CD4-positive, alpha-beta T cell treated with Interleukin-10 for 1 hour (primary cell): ENCODE measurements around the gene ZNF316.
A peak's percentile ranks its signal among the peaks of the same experiment; 100 is the strongest.

Experiments
- DNase-seq: peaks from one replicate; pipeline ENCODE4 v3.0.0-alpha.2; 2020

Gene ZNF316

GRCh38 chr7:6636741-6637543 is at the start of gene ZNF316:
Gene ZNF316 (plus strand): TSS chr7:6637318. CDS start chr7:6642410, 5,092 bp downstream.
- peak; percentile 68 for DNase-seq

DNA sequence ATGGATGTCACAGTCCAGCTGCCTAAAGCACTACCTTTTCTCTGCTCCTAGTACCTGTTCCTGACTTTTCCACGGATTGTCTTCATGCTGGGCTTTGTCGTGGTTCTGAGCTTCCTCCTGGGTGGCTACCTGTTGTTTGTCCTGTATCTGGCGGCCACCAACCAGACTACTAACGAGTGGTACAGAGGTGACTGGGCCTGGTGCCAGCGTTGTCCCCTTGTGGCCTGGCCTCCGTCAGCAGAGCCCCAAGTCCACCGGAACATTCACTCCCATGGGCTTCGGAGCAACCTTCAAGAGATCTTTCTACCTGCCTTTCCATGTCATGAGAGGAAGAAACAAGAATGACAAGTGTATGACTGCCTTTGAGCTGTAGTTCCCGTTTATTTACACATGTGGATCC is 48.6 kb upstream of the ZNF316 start:
- DNase-seq: no peak

DNA sequence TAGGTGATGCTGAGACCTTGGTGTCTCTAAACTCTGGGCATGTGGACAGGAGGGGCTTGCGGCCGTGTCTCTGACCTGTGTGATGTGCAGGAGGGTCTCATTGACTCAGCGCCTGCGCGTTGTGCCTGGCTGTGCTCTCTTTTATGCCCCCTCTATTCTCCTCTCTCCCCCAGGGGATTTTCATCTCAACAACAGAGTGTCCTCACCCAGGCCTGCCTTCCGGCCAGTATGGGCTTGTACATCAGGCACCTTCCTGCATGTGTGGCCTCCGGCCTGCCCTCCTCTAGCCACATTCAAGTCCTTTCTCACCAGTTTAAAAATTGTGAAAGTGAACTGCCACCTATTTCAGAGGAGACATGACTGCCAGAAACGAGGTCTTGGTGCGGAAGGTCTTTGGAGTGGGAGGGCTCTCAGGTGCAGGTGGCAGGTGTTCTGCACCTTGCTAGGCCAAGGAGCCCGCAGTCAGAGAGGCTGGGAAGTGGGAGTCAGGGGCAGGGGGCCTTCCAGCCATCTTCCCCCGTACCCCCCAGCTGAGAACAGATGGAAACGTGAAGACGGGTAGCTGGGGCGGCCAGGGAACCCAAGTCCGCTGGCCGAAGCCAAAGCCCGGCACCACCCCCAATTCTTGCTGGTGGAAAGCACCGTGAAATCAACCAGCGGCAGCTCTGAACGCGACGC is 47.8 kb upstream of the ZNF316 start:
- DNase-seq: no peak

GRCh38 chr7:6589829-6590644 is 47.1 kb upstream of the ZNF316 start, which contains the start of gene INTS15:
Gene INTS15 (plus strand): TSS chr7:6590021. CDS start chr7:6590284, 263 bp downstream.
- peak; percentile 85 for DNase-seq

GRCh38 chr7:6590645-6591110 is 46.4 kb upstream of the ZNF316 start:
- DNase-seq: no peak

DNA sequence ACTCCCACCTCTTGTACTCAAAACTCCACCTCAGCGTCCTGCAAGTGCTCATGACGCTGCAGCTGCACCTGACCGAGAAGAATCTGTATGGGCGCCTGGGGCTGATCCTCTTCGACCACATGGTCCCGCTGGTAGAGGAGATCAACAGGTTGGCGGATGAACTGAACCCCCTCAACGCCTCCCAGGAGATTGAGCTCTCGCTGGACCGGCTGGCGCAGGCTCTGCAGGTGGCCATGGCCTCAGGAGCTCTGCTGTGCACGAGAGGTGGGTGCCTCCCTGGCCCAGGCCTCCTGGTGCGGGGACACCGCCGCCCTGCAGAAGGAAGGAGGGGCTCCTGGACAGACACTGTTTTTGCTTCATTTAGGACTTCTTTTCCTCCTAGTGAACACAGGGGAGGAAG is 37.0 kb upstream of the ZNF316 start:
- DNase-seq: no peak

- DNase-seq: no peak
Observed at GRCh38 chr7:6604458-6604857, 32.7 kb upstream of the ZNF316 start.

- no peak for DNase-seq
Observed at GRCh38 chr7:6606866-6607583, 30.1 kb upstream of the ZNF316 start.

DNA sequence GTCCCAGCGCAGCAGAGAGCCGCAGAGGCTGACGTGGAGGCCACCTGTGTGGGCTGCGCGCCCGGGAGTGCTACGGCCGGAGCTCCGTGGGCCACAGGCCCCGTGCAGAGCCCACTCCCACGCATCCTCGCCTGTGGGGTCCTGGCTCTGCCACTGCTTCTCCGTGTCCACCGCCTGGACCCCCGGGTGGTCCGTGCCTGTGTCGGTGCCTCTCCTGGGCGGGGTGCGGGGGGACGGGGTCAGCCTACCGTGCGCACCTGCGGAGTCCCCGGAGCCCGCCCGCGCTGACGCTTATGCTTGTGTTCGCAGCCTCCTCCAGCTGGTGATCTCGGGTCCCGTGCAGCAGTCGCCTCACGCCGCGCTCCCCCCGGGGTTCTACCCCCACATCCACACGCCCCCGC is 29.5 kb upstream of the ZNF316 start:
- DNase-seq: no peak

DNA sequence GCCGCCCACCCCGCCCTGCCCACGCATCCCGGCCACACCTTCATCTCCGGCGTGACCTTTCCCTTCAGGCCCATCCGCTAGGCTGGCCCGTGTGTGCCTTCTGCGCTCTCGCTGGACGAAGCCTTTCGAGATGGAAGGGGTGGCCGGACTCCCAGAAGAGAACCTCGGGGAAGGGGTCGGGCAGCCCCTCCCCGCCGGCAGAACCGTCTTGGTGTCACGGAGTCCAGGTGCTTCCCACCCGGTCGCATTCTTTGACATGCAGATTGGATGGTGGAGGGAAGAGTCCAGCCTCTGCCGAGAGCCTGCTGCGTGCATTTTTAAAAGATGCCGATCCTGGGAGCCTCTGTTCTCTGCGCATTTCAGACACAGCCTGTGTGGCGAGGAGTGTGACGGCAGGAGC is 29.0 kb upstream of the ZNF316 start:
- no peak for DNase-seq

DNA sequence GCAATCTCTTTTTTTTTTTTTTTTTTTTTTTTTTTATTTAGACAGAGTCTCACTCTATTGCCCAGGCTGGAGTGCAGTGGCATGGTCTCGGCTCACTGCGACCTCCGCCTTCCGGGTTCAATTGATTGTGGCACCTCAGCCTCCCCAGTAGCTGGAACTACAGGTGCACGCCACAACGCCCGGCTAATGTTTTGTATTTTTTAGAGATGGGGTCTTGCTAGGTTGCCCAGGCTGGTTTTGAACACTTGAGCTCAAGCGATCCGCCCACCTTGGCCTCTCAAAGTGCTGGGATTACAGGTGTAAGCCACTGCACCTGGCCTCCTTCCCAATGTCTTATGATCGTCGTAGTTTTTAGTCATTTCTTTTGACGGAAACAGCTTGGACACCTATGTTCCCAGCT is 28.3 kb upstream of the ZNF316 start:
- DNase-seq: no peak

DNA sequence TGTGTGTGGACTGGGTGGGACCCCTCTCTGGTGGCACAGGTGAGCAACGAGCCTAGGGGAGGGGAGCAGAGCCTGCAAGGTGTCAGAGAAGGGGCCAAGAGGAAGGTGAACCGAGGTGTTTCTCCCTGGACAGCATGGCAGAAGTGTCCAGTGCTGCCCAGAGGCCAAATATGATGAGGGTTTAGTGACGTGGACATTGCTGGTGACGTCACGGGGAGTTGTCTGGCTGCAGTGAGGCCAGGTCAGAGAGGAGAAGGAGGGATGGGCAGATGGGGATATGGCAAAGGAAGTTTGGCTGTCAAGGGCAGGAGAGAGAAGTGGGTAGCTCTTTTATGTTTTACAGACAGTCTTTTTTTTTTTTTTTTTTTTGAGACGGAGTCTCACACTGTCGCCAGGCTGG is 24.3 kb upstream of the ZNF316 start:
- DNase-seq: no peak

GRCh38 chr7:6613706-6614105 is 23.4 kb upstream of the ZNF316 start:
- no peak for DNase-seq

DNA sequence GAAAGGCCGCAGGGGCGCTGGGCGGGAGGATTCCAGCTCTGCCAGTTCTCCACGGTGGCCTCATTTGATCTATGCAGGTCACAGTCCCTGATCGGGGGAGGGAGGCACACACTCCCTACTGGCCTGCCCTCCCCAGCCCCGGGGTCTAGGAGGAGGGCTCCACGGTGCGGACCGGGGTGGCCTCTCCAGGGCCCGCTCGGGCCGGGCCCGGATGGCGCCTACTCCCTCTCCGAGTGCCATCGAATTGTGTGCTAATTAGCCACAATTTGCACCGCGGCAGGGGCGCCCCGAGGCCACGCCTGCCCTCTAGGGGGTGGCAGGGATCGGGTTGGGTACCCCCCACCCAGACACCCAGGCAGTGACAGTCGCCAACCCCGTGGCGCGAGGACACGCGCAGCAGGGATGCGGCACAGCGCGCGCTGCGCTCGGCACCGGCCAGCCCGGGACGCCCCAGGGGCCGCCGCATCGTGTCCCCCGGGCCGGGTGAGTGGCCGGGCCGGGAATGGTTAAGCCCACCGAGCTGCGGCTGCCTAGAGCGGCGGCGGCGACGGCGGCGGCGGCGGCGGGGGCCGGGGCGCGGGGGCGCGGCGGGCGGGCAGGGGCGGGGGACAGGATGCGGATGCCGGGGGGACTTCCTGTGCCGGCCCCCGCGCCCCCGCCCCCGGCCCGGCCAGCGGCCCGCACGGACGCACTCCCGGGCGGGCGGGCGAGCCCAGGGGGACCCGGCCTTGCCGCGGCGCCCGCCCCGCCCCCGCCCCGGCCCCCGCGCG is 22.0 kb upstream of the ZNF316 start, which contains the start of gene ZNF853:
Gene ZNF853, plus strand, starts transcription at position 658 of the 770 bp plus-strand sequence. CDS start 565 bp downstream, outside the sequence.
- peak; percentile 20 for DNase-seq

DNA sequence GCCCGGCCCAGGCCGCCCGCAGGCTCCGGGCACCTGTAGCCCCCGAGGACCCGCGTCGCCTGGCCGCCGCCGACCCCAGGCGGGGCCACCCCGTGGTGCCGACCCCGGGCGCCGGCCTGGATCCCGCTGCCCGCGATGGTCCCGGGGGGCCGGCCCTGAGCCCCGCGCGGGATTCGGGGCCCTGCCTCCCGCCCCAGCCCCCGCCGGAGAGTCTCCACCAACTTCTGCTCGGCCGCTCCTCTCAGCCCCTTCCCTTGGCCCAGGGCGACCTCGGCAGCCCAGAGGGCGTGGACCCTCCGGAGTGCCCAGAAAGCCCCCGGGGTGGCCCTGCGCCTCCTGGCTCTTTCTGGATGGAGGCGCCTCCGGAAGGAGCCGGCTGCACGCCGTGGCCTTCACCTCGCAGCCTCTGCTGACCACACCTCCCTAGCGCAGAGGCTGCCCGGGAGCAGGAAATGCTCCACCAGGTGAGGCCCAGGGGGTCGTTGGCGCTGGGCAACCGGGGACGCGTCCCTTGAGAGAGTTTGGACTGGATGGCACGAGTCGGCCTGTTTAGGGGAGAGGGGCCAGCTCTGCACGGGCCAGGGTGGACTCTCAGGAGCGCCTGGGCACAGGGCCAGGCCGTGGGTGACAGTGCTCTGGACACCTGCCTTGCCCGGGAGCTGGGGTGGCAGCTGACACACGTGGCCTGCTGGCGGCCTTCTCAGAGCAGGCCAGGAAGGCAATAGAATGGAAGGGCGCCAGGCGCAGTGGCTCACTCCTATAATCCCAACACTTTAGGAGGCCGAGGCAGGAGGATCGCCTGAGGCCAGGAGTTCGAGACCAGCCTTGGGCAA is 21.2 kb upstream of the ZNF316 start:
- no peak for DNase-seq

GRCh38 chr7:6616854-6617643 is 20.1 kb upstream of the ZNF316 start:
- no peak for DNase-seq

- no peak for DNase-seq
Observed at GRCh38 chr7:6618621-6619020, 18.5 kb upstream of the ZNF316 start.

DNA sequence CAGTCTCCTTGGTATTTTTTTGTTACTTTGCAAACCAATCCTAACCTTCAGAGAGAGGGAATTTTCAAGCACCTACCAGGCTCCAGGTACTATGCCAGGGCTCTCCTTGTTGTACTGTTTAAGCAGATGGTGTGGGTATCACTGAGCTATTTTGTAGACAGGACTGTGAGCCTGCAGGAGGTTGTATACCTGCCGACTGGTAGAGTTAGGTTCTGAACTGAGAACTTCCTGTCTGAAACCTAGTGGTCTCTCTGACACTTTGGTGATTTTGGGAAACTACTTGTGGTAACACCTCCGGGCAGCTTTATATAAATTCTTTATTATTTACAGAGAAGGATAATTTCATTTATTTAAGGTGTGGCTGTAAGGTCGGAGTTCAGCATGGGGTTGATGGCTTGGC is 17.2 kb upstream of the ZNF316 start:
- DNase-seq: no peak

GRCh38 chr7:6621195-6622133 is 15.7 kb upstream of the ZNF316 start:
- peak; percentile 16 for DNase-seq
